Peyer's patch (tissue), 4 donors: ENCODE measurements around the gene FRMD4A. TPM values are rescaled to one million over a fixed set of nuclear protein-coding genes. Genes with fewer than 3 reads are reported as not detected.

Experiments
- DNase-seq, 3 donors: peaks; one replicate each; pipeline ENCODE4 v3.0.0-alpha.2; 2017 to 2019
- H3K27ac ChIP-seq, 4 donors: fragments of 200-600 bp; sonication (generic); one replicate each; pipeline ENCODE4 v1.5.1; 2016 to 2019
- H3K27me3 ChIP-seq, 2 donors: fragments of 200-600 bp; sonication (generic); one replicate each; pipeline ENCODE4 v1.5.1; 2019
- H3K36me3 ChIP-seq, 3 donors: fragments of 200-600 bp; sonication (generic); one replicate each; pipeline ENCODE4 v1.5.1; 2016 to 2019
- H3K4me1 ChIP-seq, 4 donors: fragments of 200-600 bp; sonication (generic); one replicate each; pipeline ENCODE4 v1.5.1; 2016 to 2019
- H3K4me3 ChIP-seq, 4 donors: fragments of 200-600 bp; sonication (generic); 1 replicate in 3 of 4; 2 replicates in 1 of 4; pipeline ENCODE4 v1.5.1; 2016 to 2019; ENCODE audit warnings: mild to moderate bottlenecking in 1 of 4
- H3K9me3 ChIP-seq, 4 donors: fragments of 200-600 bp; sonication (generic); one replicate each; pipeline ENCODE4 v1.5.1; 2016 to 2019; ENCODE audit warnings: mild to moderate bottlenecking in 1 of 4
- POLR2A ChIP-seq, 2 donors: fragments of 450-650 bp; IDR thresholded peaks; one replicate each; pipeline ENCODE4 v1.5.1; 2017; ENCODE audit warnings: antibody characterized with exemption in 2 of 2, mild to moderate bottlenecking in 2 of 2, moderate library complexity in 2 of 2
- total RNA-seq, 4 donors: library from RNA; depleted of rRNA; stranded (reverse); fragments of >200 nt; gene quantifications; one replicate each; pipeline ENCODE4 v1.1.0, GENCODE V29; 2016
- TF ChIP-seq, protein P1 (sequence below), 6 experiments: fragments of 450-650 bp in 4 of 6; fragments of 200-600 bp in 2 of 6; sonication (generic) in 1 of 6; IDR thresholded peaks; one replicate each; pipeline ENCODE4 v1.5.1; 2017 to 2019; ENCODE audit warnings: antibody characterized with exemption in 6 of 6, mild to moderate bottlenecking in 3 of 6, moderate library complexity in 1 of 6

The FRMD4A gene
- total RNA-seq, 4 donors from 2014 or later: 3.0 to 47.9 (median 5.9) TPM

DNA sequence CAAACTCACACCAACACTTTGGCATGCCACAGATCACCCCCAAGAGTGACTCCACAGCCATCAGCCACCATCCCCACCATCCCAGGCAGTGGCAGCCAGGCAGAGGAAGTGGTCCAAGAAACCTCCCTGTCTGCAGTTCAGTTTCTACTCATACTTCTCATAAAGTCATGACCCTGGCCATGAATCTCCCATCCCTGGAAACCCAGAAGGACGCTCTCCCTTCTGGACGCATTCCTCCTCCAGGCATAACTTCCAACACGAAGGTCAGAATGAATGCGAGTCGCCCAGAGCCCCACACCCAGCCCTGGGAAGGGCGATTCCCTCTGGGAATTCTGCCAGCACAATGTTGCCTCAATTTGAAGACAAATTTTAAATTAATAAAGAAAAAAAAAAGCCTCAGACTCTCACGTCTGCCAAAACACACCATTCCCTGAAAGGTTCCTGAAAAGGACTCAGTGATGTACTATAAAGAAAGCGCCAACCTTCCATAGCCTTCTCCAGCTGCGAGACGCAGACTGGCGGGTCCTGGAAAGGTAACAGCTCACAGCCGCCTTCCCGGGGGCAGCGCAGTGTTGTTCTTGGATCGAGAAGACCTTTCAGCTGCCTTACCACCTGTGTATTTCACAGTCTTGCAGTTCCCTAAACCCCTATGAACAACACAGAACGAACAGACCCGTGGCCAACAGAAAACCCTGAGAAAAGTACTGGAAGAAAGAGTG, 307.6 kb downstream of the FRMD4A start:
- no peaks in the 10 kb centered on the region for H3K9me3 ChIP-seq
- TF ChIP-seq, protein P1, sequence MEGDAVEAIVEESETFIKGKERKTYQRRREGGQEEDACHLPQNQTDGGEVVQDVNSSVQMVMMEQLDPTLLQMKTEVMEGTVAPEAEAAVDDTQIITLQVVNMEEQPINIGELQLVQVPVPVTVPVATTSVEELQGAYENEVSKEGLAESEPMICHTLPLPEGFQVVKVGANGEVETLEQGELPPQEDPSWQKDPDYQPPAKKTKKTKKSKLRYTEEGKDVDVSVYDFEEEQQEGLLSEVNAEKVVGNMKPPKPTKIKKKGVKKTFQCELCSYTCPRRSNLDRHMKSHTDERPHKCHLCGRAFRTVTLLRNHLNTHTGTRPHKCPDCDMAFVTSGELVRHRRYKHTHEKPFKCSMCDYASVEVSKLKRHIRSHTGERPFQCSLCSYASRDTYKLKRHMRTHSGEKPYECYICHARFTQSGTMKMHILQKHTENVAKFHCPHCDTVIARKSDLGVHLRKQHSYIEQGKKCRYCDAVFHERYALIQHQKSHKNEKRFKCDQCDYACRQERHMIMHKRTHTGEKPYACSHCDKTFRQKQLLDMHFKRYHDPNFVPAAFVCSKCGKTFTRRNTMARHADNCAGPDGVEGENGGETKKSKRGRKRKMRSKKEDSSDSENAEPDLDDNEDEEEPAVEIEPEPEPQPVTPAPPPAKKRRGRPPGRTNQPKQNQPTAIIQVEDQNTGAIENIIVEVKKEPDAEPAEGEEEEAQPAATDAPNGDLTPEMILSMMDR (IDR thresholded peaks at IDR 0.05): no peak
- no peak for TF ChIP-seq POLR2A (IDR thresholded peaks at IDR 0.05)
- H3K27me3 ChIP-seq: no peaks in the 10 kb centered on the region
- H3K4me1 ChIP-seq: no peaks in the 10 kb centered on the region
- H3K27ac ChIP-seq: peak overlapping the region in 1 of 4 donors; percentile 40
- DNase-seq: no peak
- H3K36me3 ChIP-seq: no peaks in the 10 kb centered on the region
- peak overlapping the region in 1 of 4 donors; percentile 21 for H3K4me3 ChIP-seq

DNA sequence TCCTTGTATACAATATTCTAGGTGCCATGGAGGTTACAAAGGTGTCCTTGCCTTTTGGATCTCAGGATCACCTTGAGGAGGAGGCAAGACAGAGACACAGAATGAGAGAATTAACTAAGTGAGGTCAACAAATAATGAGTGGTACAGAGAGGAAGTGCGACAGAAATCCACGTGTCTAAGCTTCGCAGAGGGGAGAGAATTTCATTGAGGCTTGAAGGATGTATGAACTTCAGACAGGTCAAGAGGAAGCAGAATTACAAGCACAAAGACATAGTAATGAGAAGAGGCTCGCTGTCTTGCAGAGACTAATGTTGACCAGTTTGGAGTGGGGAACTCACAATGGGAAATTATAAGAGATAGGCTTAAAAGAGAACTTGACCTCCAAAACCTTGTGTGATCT, 308.7 kb downstream of the FRMD4A start:
- H3K4me1 ChIP-seq: no peaks in the 10 kb centered on the region
- no peak overlapping the region for H3K27ac ChIP-seq
- no peak for DNase-seq
- H3K9me3 ChIP-seq: no peaks in the 10 kb centered on the region
- no peaks in the 10 kb centered on the region for H3K27me3 ChIP-seq
- no peak overlapping the region for H3K4me3 ChIP-seq
- H3K36me3 ChIP-seq: no peaks in the 10 kb centered on the region
- TF ChIP-seq, protein P1 (IDR thresholded peaks at IDR 0.05): no peak
- no peak for TF ChIP-seq POLR2A (IDR thresholded peaks at IDR 0.05)

DNA sequence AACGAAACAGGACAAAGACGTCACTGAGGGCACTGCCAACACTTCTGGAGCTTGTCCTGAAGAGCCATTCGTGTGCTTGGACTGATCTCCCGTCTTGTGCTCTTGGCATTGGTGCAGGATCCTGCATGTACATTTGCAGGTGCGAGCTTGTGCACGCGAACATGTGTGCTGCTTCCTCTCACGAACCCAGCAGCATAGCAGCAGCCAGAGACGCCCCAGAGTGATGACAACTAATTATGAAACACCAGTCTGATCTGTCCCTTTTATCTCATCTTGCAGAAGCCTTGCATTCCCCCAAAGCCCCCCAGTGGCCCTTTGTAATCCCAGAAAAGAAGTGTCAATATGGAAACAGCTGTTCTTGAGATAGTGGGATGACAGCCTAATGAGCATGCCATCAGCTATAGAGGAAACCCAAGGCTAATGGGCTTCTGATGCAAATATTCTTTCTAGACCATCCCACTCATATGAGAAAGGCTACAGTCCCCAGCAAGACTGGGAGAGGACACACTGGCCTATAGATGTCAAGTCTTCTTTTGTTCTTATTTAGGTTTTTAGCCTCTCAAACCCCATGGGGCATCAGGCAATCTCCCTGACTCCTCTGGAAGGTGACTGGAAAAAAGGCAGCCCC, 310.6 kb downstream of the FRMD4A start:
- H3K4me3 ChIP-seq: no peak overlapping the region
- TF ChIP-seq POLR2A (IDR thresholded peaks at IDR 0.05): no peak
- TF ChIP-seq, protein P1 (IDR thresholded peaks at IDR 0.05): no peak
- no peaks in the 10 kb centered on the region for H3K9me3 ChIP-seq
- peaks cover 0 to 8% (median 0%) of the 10 kb centered on the region in 4 donors for H3K4me1 ChIP-seq
- no peaks in the 10 kb centered on the region for H3K27me3 ChIP-seq
- no peaks in the 10 kb centered on the region for H3K36me3 ChIP-seq
- H3K27ac ChIP-seq: no peak overlapping the region
- DNase-seq: no peak

DNA sequence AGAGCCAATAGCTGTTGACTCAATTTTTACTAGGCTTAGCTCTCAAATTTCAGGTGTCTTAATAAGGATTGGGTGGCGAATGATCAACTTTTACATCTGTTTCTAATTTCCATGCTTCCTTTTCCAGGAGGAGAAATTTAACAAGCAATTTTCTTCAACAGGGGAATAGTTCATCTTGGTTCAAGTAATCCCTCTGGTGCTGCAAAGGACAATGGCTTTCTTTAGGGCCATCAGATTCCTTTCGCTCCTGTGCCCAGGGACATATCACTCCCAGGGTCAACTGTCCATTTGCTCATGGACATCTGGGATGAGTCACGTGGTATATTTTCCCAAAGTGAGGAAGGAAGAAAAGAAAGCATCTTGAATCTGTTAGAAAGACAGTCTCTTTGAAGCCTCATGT, 313.3 kb downstream of the FRMD4A start:
- DNase-seq: no peak
- no peaks in the 10 kb centered on the region for H3K36me3 ChIP-seq
- peaks cover 0 to 8% (median 0%) of the 10 kb centered on the region in 4 donors for H3K4me1 ChIP-seq
- TF ChIP-seq, protein P1 (IDR thresholded peaks at IDR 0.05): no peak
- no peak for TF ChIP-seq POLR2A (IDR thresholded peaks at IDR 0.05)
- H3K27me3 ChIP-seq: no peaks in the 10 kb centered on the region
- no peaks in the 10 kb centered on the region for H3K9me3 ChIP-seq
- no peak overlapping the region for H3K4me3 ChIP-seq
- H3K27ac ChIP-seq: no peak overlapping the region

DNA sequence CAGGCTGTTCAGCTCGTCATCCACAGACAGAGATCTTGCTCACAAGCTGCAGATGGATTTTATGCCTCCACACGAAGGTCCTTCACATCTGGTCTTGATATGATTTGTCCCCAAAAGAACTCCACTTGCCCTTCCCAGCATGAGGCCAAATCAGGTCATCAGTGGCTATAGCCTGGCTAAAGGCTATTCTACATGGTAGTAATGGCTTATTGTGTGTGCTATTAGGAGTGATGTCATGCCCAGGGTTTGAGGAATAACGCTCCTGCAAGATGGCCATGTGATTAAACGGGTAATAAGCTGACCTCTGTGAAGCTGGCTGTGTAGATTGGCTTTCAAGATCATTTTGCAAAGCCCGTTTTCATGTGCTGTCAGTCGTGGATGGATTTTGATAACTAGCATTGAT, 313.8 kb downstream of the FRMD4A start:
- TF ChIP-seq, protein P1 (IDR thresholded peaks at IDR 0.05): no peak
- TF ChIP-seq POLR2A (IDR thresholded peaks at IDR 0.05): no peak

More for the DNA sequence above, 313.8 kb downstream of the FRMD4A start:
- H3K27ac ChIP-seq: no peak overlapping the region
- H3K4me3 ChIP-seq: no peak overlapping the region
- H3K9me3 ChIP-seq: no peaks in the 10 kb centered on the region
- no peaks in the 10 kb centered on the region for H3K27me3 ChIP-seq
- DNase-seq: no peak
- no peaks in the 10 kb centered on the region for H3K36me3 ChIP-seq
- H3K4me1 ChIP-seq: peaks cover 0 to 8% (median 0%) of the 10 kb centered on the region in 4 donors
